OCI-LY3 (cell line): Measurements from ENCODE around the gene CARD16.
"Not testable (repeated sequence)": the region's sequence is repeated elsewhere in the genome, so short reads cannot be mapped to it uniquely, and the experiment has no call there.

ENCODE experiments used
- H2AFZ ChIP-seq: fragments of 200-600, 300-600 bp; shearing (Covaris generic); 2 replicates; pipeline ENCODE4 v1.6.0; 2014; ENCODE audit warnings: antibody characterized with exemption, low read depth, low read length
- H3K27ac ChIP-seq: fragments of 200-600, 300-600 bp; sonication (generic); 2 replicates; pipeline ENCODE4 v1.5.1; 2014; ENCODE audit warnings: mild to moderate bottlenecking, low read length, moderate library complexity, mixed read lengths
- H3K27me3 ChIP-seq: fragments of 200-600, 300-600 bp; sonication (generic); 2 replicates; pipeline ENCODE4 v1.6.1; 2014; ENCODE audit warnings: low read depth, low read length, mixed read lengths
- H3K36me3 ChIP-seq: fragments of 200-600, 300-600 bp; sonication (generic); replicated peaks from 2 replicates; pipeline ENCODE3; 2014; ENCODE audit warnings: low read depth, low read length, mixed read lengths
- H3K4me1 ChIP-seq: fragments of 300-600, 200-600 bp; sonication (generic); 2 replicates; pipeline ENCODE4 v1.6.1; 2014; ENCODE audit warnings: low read length, mixed read lengths
- H3K4me2 ChIP-seq: fragments of 200-600, 300-600 bp; sonication (generic); 2 replicates; pipeline ENCODE4 v1.6.1; 2014; ENCODE audit warnings: low read length, mixed read lengths
- H3K4me3 ChIP-seq: fragments of 300-600, 200-600 bp; sonication (generic); 2 replicates; pipeline ENCODE4 v1.5.1; 2014; ENCODE audit warnings: antibody characterized with exemption, mild to moderate bottlenecking, low read length, moderate library complexity
- H3K79me2 ChIP-seq: fragments of 300-600, 200-600 bp; shearing (Covaris generic); 2 replicates; pipeline ENCODE4 v1.6.1; 2014; ENCODE audit warnings: mild to moderate bottlenecking, low read length, mixed read lengths
- H3K9ac ChIP-seq: fragments of 300-600, 200-600 bp; shearing (Covaris generic); 2 replicates; pipeline ENCODE4 v1.6.0; 2014; ENCODE audit warnings: mild to moderate bottlenecking, low read length, moderate library complexity
- H3K9me3 ChIP-seq: fragments of 200-600, 300-600 bp; shearing (Covaris generic); 2 replicates; pipeline ENCODE4 v1.6.1; 2014; ENCODE audit warnings: low read length, mixed read lengths; ENCODE audit not compliant: insufficient read depth
- H4K20me1 ChIP-seq: fragments of 200-600, 300-600 bp; sonication (generic); 2 replicates; pipeline ENCODE4 v1.6.1; 2016; ENCODE audit warnings: low read length, mixed read lengths; ENCODE audit not compliant: insufficient read depth
- CTCF ChIP-seq: fragments of 200-600, 300-600 bp; sonication (generic); IDR thresholded peaks from 2 replicates; pipeline ENCODE4 v1.5.1; 2014; ENCODE audit warnings: antibody characterized with exemption, low read length, low read depth
- EZH2phosphoT487 ChIP-seq: fragments of 200-600 bp; shearing (Covaris generic); IDR thresholded peaks from 2 replicates; pipeline ENCODE4 v1.6.1; 2018; ENCODE audit warnings: antibody characterized with exemption, mixed run types, low read depth

CARD16 gene

GRCh38 chr11:105071089-105071732 is 26.1 kb upstream of the CARD16 start:
- Histone ChIP-seq H3K4me3 (no peak overlapping the region), H3K9me3 (no peaks in the 10 kb centered on the region), H3K27me3 (no peaks in the 10 kb centered on the region), H2AFZ (no peak overlapping the region), H3K27ac (no peak overlapping the region), H3K4me1 (no peaks in the 10 kb centered on the region), H3K4me2 (no peak overlapping the region), H3K9ac (no peak overlapping the region), H3K36me3 (no peaks in the 10 kb centered on the region), H3K79me2 (no peaks in the 10 kb centered on the region), H4K20me1 (no peaks in the 10 kb centered on the region)
- TF ChIP-seq EZH2phosphoT487 (no peak), CTCF (no peak)

- Histone ChIP-seq H3K4me3 (no peak overlapping the region), H3K9ac (no peak overlapping the region), H2AFZ (no peak overlapping the region), H3K36me3 (no peaks in the 10 kb centered on the region), H3K4me2 (no peak overlapping the region), H3K79me2 (no peaks in the 10 kb centered on the region), H3K27me3 (no peaks in the 10 kb centered on the region), H3K9me3 (no peaks in the 10 kb centered on the region), H3K27ac (no peak overlapping the region), H3K4me1 (no peaks in the 10 kb centered on the region), H4K20me1 (no peaks in the 10 kb centered on the region)
- TF ChIP-seq CTCF (no peak), EZH2phosphoT487 (no peak)
Measured at GRCh38 chr11:105070306-105070705, 25.2 kb upstream of the CARD16 start.

GRCh38 chr11:105069749-105070148 is 24.6 kb upstream of the CARD16 start:
- H3K79me2 ChIP-seq, H3K27ac ChIP-seq, H3K4me3 ChIP-seq, H4K20me1 ChIP-seq, H3K9me3 ChIP-seq, H2AFZ ChIP-seq, H3K36me3 ChIP-seq, H3K4me1 ChIP-seq, H3K4me2 ChIP-seq, H3K9ac ChIP-seq, H3K27me3 ChIP-seq: not testable (repeated sequence)

GRCh38 chr11:105063245-105063941 is 18.3 kb upstream of the CARD16 start:
- not testable (repeated sequence) for H3K4me3 ChIP-seq, H3K36me3 ChIP-seq, H3K4me2 ChIP-seq, H3K27ac ChIP-seq, H3K9ac ChIP-seq, H3K79me2 ChIP-seq, H3K9me3 ChIP-seq, H2AFZ ChIP-seq, H3K27me3 ChIP-seq, H4K20me1 ChIP-seq, H3K4me1 ChIP-seq

- Histone ChIP-seq H3K4me3 (no peak overlapping the region), H3K27me3 (no peaks in the 10 kb centered on the region), H3K27ac (no peak overlapping the region), H2AFZ (no peak overlapping the region), H4K20me1 (no peaks in the 10 kb centered on the region), H3K9me3 (no peaks in the 10 kb centered on the region), H3K4me2 (no peak overlapping the region), H3K36me3 (no peaks in the 10 kb centered on the region), H3K4me1 (no peaks in the 10 kb centered on the region), H3K79me2 (no peaks in the 10 kb centered on the region), H3K9ac (no peak overlapping the region)
- no peak for TF ChIP-seq EZH2phosphoT487
- no peak for TF ChIP-seq CTCF
Measured at GRCh38 chr11:105057432-105057831, 12.3 kb upstream of the CARD16 start.
